Calu3 (cell line): ENCODE data around the gene GOLGA6C. TPM values are rescaled to one million over a fixed set of nuclear protein-coding genes. Genes with fewer than 3 reads are reported as not detected.

Source experiments
- BruUV-seq: library from RNA; stranded (reverse); fragments of 400-500 nt; replicated peaks from 2 replicates; lab custom pipeline; 2021; lab: Mats Ljungman, UMichigan
- CTCF ChIA-PET: fragments of 300-600 bp; sonication (Branson Sonifier 250); formaldehyde crosslinking; loops from one replicate; lab custom pipeline; 2022; ENCODE audit warnings: antibody characterized with exemption; lab: Charles Lee
- DNase-seq: peaks from one replicate; pipeline ENCODE4 v3.0.0; 2022
- H3K27ac Mint-ChIP-seq: one replicate; pipeline ENCODE4 v1.8.0; 2022; ENCODE audit warnings: mixed read lengths; ENCODE audit not compliant: unreplicated experiment
- H3K27me3 Mint-ChIP-seq: one replicate; pipeline ENCODE4 v1.8.0; 2022; ENCODE audit warnings: mixed read lengths; ENCODE audit not compliant: unreplicated experiment
- H3K36me3 Mint-ChIP-seq: one replicate; pipeline ENCODE4 v1.8.0; 2022; ENCODE audit warnings: mild to moderate bottlenecking, moderate library complexity, mixed read lengths; ENCODE audit not compliant: insufficient read depth, unreplicated experiment
- H3K4me1 Mint-ChIP-seq: one replicate; pipeline ENCODE4 v1.8.0; 2022; ENCODE audit warnings: mild to moderate bottlenecking, low read depth, mixed read lengths; ENCODE audit not compliant: unreplicated experiment
- H3K4me3 Mint-ChIP-seq: one replicate; pipeline ENCODE4 v1.8.0; 2022; ENCODE audit warnings: mild to moderate bottlenecking, low read depth, moderate library complexity, mixed read lengths; ENCODE audit not compliant: unreplicated experiment
- H3K9me3 Mint-ChIP-seq: one replicate; pipeline ENCODE4 v1.8.0; 2022; ENCODE audit warnings: low read depth, mixed read lengths; ENCODE audit not compliant: unreplicated experiment
- CTCF ChIP-seq: fragments of 200-600 bp; IDR thresholded peaks from one replicate; pipeline ENCODE4 v1.8.0; 2022; ENCODE audit warnings: antibody characterized with exemption; ENCODE audit not compliant: unreplicated experiment
- intact Hi-C: fragments of 100-400 bp; cut with micrococcal nuclease; formaldehyde crosslinking; loops from one replicate; pipeline ENCODE4 v1.10.0; 2022; ENCODE audit not compliant: unreplicated experiment
- total RNA-seq: library from RNA; stranded (reverse); gene quantifications from 2 replicates; pipeline ENCODE4 v1.2.3, GENCODE V29; 2022

Gene GOLGA6C
- total RNA-seq, 1 experiment from 2014 or later, result not detected

DNA sequence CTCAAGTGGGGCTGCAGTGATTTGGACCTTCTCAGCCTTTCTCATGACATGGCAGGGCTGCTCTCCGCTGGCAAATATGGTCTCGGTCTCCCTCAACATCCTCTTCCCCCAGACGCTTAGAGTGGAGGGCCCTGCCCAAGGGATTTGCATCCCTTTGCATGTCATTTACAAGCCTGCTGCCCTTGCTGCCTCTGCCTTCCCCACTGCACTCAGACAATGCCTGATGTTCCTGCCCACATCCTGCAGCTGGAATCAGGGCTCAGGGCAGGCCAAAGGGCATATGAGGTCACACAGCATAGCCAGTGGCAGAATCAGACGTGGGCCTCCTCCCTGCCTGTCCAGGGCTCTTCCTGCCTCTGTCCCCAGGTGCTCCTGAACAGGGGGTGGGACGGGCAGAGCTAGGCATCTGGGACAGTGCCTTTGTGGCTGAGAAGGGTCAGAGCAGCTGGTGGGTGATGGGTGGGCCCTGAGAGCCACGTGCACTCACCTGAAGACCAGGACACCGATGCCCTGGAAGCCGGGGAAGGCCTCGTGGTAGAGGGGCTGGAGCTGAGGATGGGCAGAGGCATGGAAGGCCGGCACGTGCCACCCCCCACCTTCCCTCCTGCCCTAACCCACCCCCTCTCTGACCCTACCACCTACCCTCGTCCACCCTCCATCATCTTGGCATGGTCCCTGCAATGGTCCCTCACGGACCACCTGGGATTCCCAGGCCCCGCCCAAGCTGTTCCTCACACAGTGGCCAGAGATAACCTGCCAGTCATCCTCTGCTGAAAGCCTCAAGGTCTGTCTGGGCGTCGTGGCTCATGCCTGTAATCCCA lies 27.4 kb upstream of the GOLGA6C start:
- DNase-seq, result no peak
- Mint-ChIP-seq H3K27ac (no peak overlapping the region), H3K4me3 (no peak overlapping the region), H3K4me1 (no peaks in the 10 kb centered on the region), H3K9me3 (no peaks in the 10 kb centered on the region), H3K36me3 (peaks cover 5% of the 10 kb centered on the region), H3K27me3 (peaks cover 79% of the 10 kb centered on the region)
- CTCF ChIA-PET, result interaction anchor here (0.6 kb wide), 1 partner anchor 582 kb away, joined by 3 read pairs; no protein-coding TSS in a partner anchor
- TF ChIP-seq CTCF, result no peak
- intact Hi-C loops, result loop anchor here (10.0 kb wide), 1 partner anchor 74 kb away; no protein-coding TSS in a partner anchor
- BruUV-seq, result no TSS peak

- H3K27ac Mint-ChIP-seq, result no peak overlapping the region
- no peak for DNase-seq
- no peaks in the 10 kb centered on the region for H3K9me3 Mint-ChIP-seq
- CTCF ChIA-PET, result no interaction called here
- H3K27me3 Mint-ChIP-seq, result peaks cover 77% of the 10 kb centered on the region
- H3K4me3 Mint-ChIP-seq, result no peak overlapping the region
- H3K36me3 Mint-ChIP-seq, result peaks cover 5% of the 10 kb centered on the region
- intact Hi-C loops, result loop anchor here (10.0 kb wide), 1 partner anchor 73 kb away; no protein-coding TSS in a partner anchor
- no peak for TF ChIP-seq CTCF
- no peaks in the 10 kb centered on the region for H3K4me1 Mint-ChIP-seq
- BruUV-seq, result no TSS peak
These were observed 26.3 kb upstream of the GOLGA6C start for GRCh38 chr15:75231836-75232235.

GRCh38 chr15:75232252-75232813 lies 25.8 kb upstream of the GOLGA6C start:
- CTCF ChIA-PET, result no interaction called here
- DNase-seq, result no peak
- H3K4me3 Mint-ChIP-seq, result no peak overlapping the region
- H3K36me3 Mint-ChIP-seq, result peaks cover 5% of the 10 kb centered on the region
- peaks cover 72% of the 10 kb centered on the region for H3K27me3 Mint-ChIP-seq
- H3K27ac Mint-ChIP-seq, result no peak overlapping the region
- H3K4me1 Mint-ChIP-seq, result no peaks in the 10 kb centered on the region
- intact Hi-C loops, result loop anchor here (10.0 kb wide), 1 partner anchor 72 kb away; no protein-coding TSS in a partner anchor
- no peak for TF ChIP-seq CTCF
- BruUV-seq, result no TSS peak
- no peaks in the 10 kb centered on the region for H3K9me3 Mint-ChIP-seq

DNA sequence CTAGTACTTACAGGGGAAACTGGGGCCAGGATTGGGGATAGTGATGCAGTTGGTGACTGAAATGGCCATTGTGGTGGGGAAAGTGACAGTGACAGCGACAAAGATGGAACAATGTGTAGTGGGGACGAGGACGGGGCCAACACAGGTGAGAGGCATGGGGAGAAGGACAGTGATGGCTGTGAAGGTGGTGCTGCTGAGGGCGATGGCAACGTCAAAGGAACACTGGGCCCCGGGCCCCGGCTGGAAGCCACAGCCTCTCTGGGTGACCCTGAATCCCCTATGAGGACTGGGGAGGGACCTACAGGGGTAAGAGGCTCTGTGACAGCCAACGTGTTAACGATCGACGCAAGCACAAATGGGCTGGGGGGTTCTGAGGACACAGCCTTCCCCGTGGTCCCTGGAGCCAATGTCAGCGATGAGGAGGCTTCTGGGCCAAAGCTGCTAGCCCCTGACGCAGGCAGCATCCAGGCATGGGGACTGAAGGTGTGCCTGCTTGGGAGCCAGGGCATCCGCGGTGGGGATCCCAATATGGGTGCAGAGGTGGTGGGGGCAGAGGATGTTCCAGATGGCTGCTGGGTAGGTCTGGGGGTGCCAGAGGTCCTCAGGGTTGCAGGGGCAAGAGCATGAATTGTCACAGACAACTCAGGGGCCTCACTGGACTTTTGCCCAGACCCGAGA lies 25.2 kb upstream of the GOLGA6C start:
- no TSS peak for BruUV-seq
- CTCF ChIA-PET, result no interaction called here
- H3K27ac Mint-ChIP-seq, result no peak overlapping the region
- peaks cover 5% of the 10 kb centered on the region for H3K36me3 Mint-ChIP-seq
- no peak for DNase-seq
- intact Hi-C loops, result loop anchor here (10.0 kb wide), 1 partner anchor 72 kb away; no protein-coding TSS in a partner anchor
- H3K9me3 Mint-ChIP-seq, result no peaks in the 10 kb centered on the region
- H3K4me3 Mint-ChIP-seq, result no peak overlapping the region
- no peak for TF ChIP-seq CTCF
- peaks cover 67% of the 10 kb centered on the region for H3K27me3 Mint-ChIP-seq
- no peaks in the 10 kb centered on the region for H3K4me1 Mint-ChIP-seq
